Ectodermal cell (in vitro differentiated cells): ENCODE results near the gene DOCK2.
"Not testable (repeated sequence)": the region's sequence is repeated elsewhere in the genome, so short reads cannot be mapped to it uniquely, and the experiment has no call there.

Experiments
- H3K27ac ChIP-seq: 2 replicates; pipeline ENCODE4 v1.7.0; 2013; ENCODE audit warnings: mild to moderate bottlenecking, low read depth, low read length; ENCODE audit not compliant: insufficient read depth, poor library complexity, severe bottlenecking
- H3K27me3 ChIP-seq: 2 replicates; pipeline ENCODE4 v1.7.0; 2013; ENCODE audit warnings: mild to moderate bottlenecking, low read length; ENCODE audit not compliant: insufficient read depth, control insufficient read depth, poor library complexity, severe bottlenecking
- H3K36me3 ChIP-seq: one replicate; pipeline ENCODE4 v1.7.0; 2013; ENCODE audit warnings: low read length; ENCODE audit not compliant: control insufficient read depth, insufficient read depth
- H3K4me1 ChIP-seq: one replicate; pipeline ENCODE4 v1.7.0; 2013; ENCODE audit warnings: low read length; ENCODE audit not compliant: control insufficient read depth, insufficient read depth
- H3K4me3 ChIP-seq: 2 replicates; pipeline ENCODE4 v1.7.0; 2013; ENCODE audit warnings: low read depth, low read length, control low read depth; ENCODE audit not compliant: insufficient read depth
- H3K9me3 ChIP-seq: 2 replicates; pipeline ENCODE4 v1.7.0; 2013; ENCODE audit warnings: mild to moderate bottlenecking, low read length, moderate library complexity; ENCODE audit not compliant: control insufficient read depth
- WGBS, 2 experiments: methylation state at CpG; one replicate each; pipeline ENCODE4 v1.1.7; 2013; ENCODE audit warnings: missing lambda C conversion rate in 2 of 2; 5-methylcytosine and 5-hydroxymethylcytosine counted together

DOCK2 gene

GRCh38 chr5:169827769-169828168 is 190.7 kb downstream of the DOCK2 start:
- H3K4me1 ChIP-seq = no peaks in the 10 kb centered on the region
- H3K9me3 ChIP-seq = no peaks in the 10 kb centered on the region
- no peak overlapping the region for H3K27ac ChIP-seq
- no peaks in the 10 kb centered on the region for H3K27me3 ChIP-seq
- no peak overlapping the region for H3K4me3 ChIP-seq
- WGBS, 2 experiments = 94 to 97% methylated on average over 2 to 3 of the region's 3 CpGs
- no peaks in the 10 kb centered on the region for H3K36me3 ChIP-seq

GRCh38 chr5:169828385-169828784 is 191.3 kb downstream of the DOCK2 start:
- Histone ChIP-seq H3K27me3 (no peaks in the 10 kb centered on the region), H3K27ac (no peak overlapping the region), H3K4me3 (no peak overlapping the region), H3K36me3 (no peaks in the 10 kb centered on the region), H3K9me3 (no peaks in the 10 kb centered on the region), H3K4me1 (no peaks in the 10 kb centered on the region)
- WGBS, 2 experiments = 91 to 92% methylated on average over 3 to 4 of the region's 4 CpGs

GRCh38 chr5:169831331-169831730 is 194.3 kb downstream of the DOCK2 start:
- Histone ChIP-seq H3K27ac (no peak overlapping the region), H3K4me1 (no peaks in the 10 kb centered on the region), H3K4me3 (no peak overlapping the region), H3K27me3 (no peaks in the 10 kb centered on the region), H3K36me3 (no peaks in the 10 kb centered on the region), H3K9me3 (no peaks in the 10 kb centered on the region)
- WGBS, 2 experiments = 93 to 100% methylated on average over 1 of the region's 1 CpG

GRCh38 chr5:169832304-169832703 is 195.2 kb downstream of the DOCK2 start:
- Histone ChIP-seq H3K27ac (no peak overlapping the region), H3K4me1 (no peaks in the 10 kb centered on the region), H3K36me3 (no peaks in the 10 kb centered on the region), H3K9me3 (no peaks in the 10 kb centered on the region), H3K4me3 (no peak overlapping the region), H3K27me3 (no peaks in the 10 kb centered on the region)
- 97 to 98% methylated on average over 3 of the region's 3 CpGs for WGBS, 2 experiments

GRCh38 chr5:169832845-169833244 is 195.8 kb downstream of the DOCK2 start:
- no peak overlapping the region for H3K4me3 ChIP-seq
- no peaks in the 10 kb centered on the region for H3K27me3 ChIP-seq
- no peaks in the 10 kb centered on the region for H3K9me3 ChIP-seq
- no peak overlapping the region for H3K27ac ChIP-seq
- no peaks in the 10 kb centered on the region for H3K4me1 ChIP-seq
- H3K36me3 ChIP-seq = no peaks in the 10 kb centered on the region

GRCh38 chr5:169833681-169834292 is 196.7 kb downstream of the DOCK2 start:
- not testable (repeated sequence) for H3K4me1 ChIP-seq, H3K9me3 ChIP-seq, H3K4me3 ChIP-seq, H3K27ac ChIP-seq, H3K36me3 ChIP-seq, H3K27me3 ChIP-seq
- 95 to 96% methylated on average over 2 of the region's 2 CpGs for WGBS, 2 experiments

GRCh38 chr5:169834540-169834939 is 197.5 kb downstream of the DOCK2 start:
- not testable (repeated sequence) for H3K9me3 ChIP-seq, H3K27me3 ChIP-seq, H3K4me1 ChIP-seq, H3K36me3 ChIP-seq, H3K27ac ChIP-seq, H3K4me3 ChIP-seq
- WGBS, 2 experiments = 75 to 88% methylated on average over 1 of the region's 1 CpG

- no peaks in the 10 kb centered on the region for H3K9me3 ChIP-seq
- 72 to 76% methylated on average over 3 of the region's 3 CpGs for WGBS, 2 experiments
- no peaks in the 10 kb centered on the region for H3K27me3 ChIP-seq
- H3K36me3 ChIP-seq = no peaks in the 10 kb centered on the region
- no peak overlapping the region for H3K27ac ChIP-seq
- H3K4me1 ChIP-seq = no peaks in the 10 kb centered on the region
- H3K4me3 ChIP-seq = no peak overlapping the region
Measured at GRCh38 chr5:169836835-169837536, 199.9 kb downstream of the DOCK2 start.

GRCh38 chr5:169837686-169838085 is 200.6 kb downstream of the DOCK2 start:
- Histone ChIP-seq H3K4me1 (no peaks in the 10 kb centered on the region), H3K36me3 (no peaks in the 10 kb centered on the region)

GRCh38 chr5:169838688-169839087 is 201.6 kb downstream of the DOCK2 start:
- no peaks in the 10 kb centered on the region for H3K4me1 ChIP-seq
- H3K9me3 ChIP-seq = no peaks in the 10 kb centered on the region
- H3K27me3 ChIP-seq = no peaks in the 10 kb centered on the region
- no peaks in the 10 kb centered on the region for H3K36me3 ChIP-seq
- no peak overlapping the region for H3K4me3 ChIP-seq
- 79% methylated on average over 3 of the region's 3 CpGs for WGBS, 2 experiments
- H3K27ac ChIP-seq = no peak overlapping the region

More at GRCh38 chr5:169837686-169838085, 200.6 kb downstream of the DOCK2 start:
- H3K4me3 ChIP-seq = no peak overlapping the region
- no peak overlapping the region for H3K27ac ChIP-seq
- no peaks in the 10 kb centered on the region for H3K27me3 ChIP-seq
- no peaks in the 10 kb centered on the region for H3K9me3 ChIP-seq
